Tibial nerve (tissue), 4 donors: ENCODE measurements around the gene RALA.

Experiments used
- EP300 ChIP-seq, 2 donors: sonication (generic); formaldehyde crosslinking; IDR thresholded peaks; one replicate each; pipeline ENCODE4 v1.6.1; 2017; ENCODE audit warnings: antibody characterized with exemption in 2 of 2, mild to moderate bottlenecking in 1 of 2
- POLR2A ChIP-seq, 2 donors: fragments of 450-650 bp; IDR thresholded peaks; one replicate each; pipeline ENCODE4 v1.6.1; 2017; ENCODE audit warnings: antibody characterized with exemption in 2 of 2, mild to moderate bottlenecking in 2 of 2, moderate library complexity in 2 of 2
- TF ChIP-seq, protein P1 (sequence below), 5 experiments: fragments of 200-600 bp in 3 of 5; fragments of 450-650 bp in 2 of 5; sonication (generic) in 3 of 5; IDR thresholded peaks; one replicate each; pipeline ENCODE4 v1.5.1; 2016 to 2019; ENCODE audit warnings: antibody characterized with exemption in 5 of 5, mild to moderate bottlenecking in 3 of 5, moderate library complexity in 2 of 5

DNA sequence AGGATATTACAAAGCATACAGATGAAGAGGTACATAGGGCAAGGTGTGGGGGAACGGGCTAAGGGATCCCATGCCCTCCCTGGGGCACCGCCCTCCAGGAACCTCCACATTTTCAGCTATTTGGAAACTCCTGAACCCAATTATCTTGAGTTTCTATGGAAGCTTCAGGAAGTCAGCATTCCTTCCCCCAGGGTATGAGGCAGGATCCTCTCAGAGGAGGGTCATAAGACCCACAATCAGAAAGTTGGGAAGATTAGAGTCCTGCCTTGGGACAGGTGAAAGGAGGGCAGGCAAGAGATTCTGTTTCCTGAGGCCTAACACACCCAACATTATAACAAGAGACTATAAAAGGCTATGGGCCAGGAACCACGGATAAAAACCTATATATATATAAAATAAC, 98.0 kb downstream of the RALA start:
- no peak for TF ChIP-seq POLR2A (IDR thresholded peaks at IDR 0.05)
- TF ChIP-seq, protein P1, sequence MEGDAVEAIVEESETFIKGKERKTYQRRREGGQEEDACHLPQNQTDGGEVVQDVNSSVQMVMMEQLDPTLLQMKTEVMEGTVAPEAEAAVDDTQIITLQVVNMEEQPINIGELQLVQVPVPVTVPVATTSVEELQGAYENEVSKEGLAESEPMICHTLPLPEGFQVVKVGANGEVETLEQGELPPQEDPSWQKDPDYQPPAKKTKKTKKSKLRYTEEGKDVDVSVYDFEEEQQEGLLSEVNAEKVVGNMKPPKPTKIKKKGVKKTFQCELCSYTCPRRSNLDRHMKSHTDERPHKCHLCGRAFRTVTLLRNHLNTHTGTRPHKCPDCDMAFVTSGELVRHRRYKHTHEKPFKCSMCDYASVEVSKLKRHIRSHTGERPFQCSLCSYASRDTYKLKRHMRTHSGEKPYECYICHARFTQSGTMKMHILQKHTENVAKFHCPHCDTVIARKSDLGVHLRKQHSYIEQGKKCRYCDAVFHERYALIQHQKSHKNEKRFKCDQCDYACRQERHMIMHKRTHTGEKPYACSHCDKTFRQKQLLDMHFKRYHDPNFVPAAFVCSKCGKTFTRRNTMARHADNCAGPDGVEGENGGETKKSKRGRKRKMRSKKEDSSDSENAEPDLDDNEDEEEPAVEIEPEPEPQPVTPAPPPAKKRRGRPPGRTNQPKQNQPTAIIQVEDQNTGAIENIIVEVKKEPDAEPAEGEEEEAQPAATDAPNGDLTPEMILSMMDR (IDR thresholded peaks at IDR 0.05), result no peak
- TF ChIP-seq EP300 (IDR thresholded peaks at IDR 0.05), result no peak
